Osteocyte (in vitro differentiated cells): ENCODE data around the gene IFIT1B. TPM values are rescaled to one million over a fixed set of nuclear protein-coding genes. Genes with fewer than 3 reads are reported as not detected.

Source experiments
- DNase-seq: peaks from one replicate; pipeline ENCODE4 v3.0.0; 2021; ENCODE audit warnings: mixed read lengths; ENCODE audit not compliant: unreplicated experiment; ENCODE audit errors: extremely low spot score
- H3K27ac Mint-ChIP-seq: one replicate; pipeline ENCODE4 v1.8.0; 2021; ENCODE audit warnings: mild to moderate bottlenecking, mixed read lengths; ENCODE audit not compliant: unreplicated experiment
- H3K27me3 Mint-ChIP-seq: one replicate; pipeline ENCODE4 v1.8.0; 2021; ENCODE audit warnings: mixed read lengths; ENCODE audit not compliant: unreplicated experiment
- H3K36me3 Mint-ChIP-seq: one replicate; pipeline ENCODE4 v1.8.0; 2021; ENCODE audit warnings: mixed read lengths; ENCODE audit not compliant: unreplicated experiment
- H3K4me1 Mint-ChIP-seq: one replicate; pipeline ENCODE4 v1.8.0; 2021; ENCODE audit warnings: mixed read lengths; ENCODE audit not compliant: unreplicated experiment
- H3K4me3 Mint-ChIP-seq: one replicate; pipeline ENCODE4 v1.8.0; 2021; ENCODE audit warnings: mild to moderate bottlenecking, moderate library complexity, mixed read lengths; ENCODE audit not compliant: unreplicated experiment
- H3K9me3 Mint-ChIP-seq: one replicate; pipeline ENCODE4 v1.8.0; 2021; ENCODE audit warnings: mixed read lengths; ENCODE audit not compliant: unreplicated experiment
- CTCF ChIP-seq: fragments of 200-600 bp; sonication (generic); IDR thresholded peaks from 2 replicates; pipeline ENCODE4 v1.5.0; 2021; ENCODE audit warnings: antibody characterized with exemption, mild to moderate bottlenecking, moderate library complexity
- total RNA-seq: library from RNA; stranded (reverse); gene quantifications from 2 replicates; pipeline ENCODE4 v1.2.1, GENCODE V29; 2021

IFIT1B gene
- total RNA-seq, 1 donor from 2014 or later: not detected

DNA sequence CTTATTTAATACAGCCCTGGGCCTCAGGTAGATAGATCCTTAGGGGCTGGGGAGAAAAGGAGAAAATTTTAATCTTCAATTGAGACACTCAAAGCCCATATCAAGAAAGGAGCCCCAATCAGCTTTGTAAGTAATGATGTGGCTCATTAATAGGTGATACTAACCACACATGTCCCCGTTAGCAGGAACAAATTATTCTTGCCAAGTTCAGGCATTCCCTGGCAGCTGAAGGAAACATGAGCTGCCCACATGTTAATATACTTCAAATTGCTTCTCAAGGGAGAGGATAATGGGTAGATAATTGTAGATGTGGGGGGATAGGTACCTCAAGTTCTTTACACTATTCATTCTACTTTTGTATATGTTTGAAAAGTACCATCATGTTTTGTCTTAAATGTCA, 51.0 kb downstream of the IFIT1B start:
- Mint-ChIP-seq H3K9me3 (no peaks in the 10 kb centered on the region), H3K27me3 (no peaks in the 10 kb centered on the region), H3K36me3 (peaks cover 1% of the 10 kb centered on the region), H3K27ac (no peak overlapping the region), H3K4me1 (peaks cover 34% of the 10 kb centered on the region), H3K4me3 (no peak overlapping the region)
- no peak for TF ChIP-seq CTCF
- no peak for DNase-seq

GRCh38 chr10:89431977-89432376, 54.1 kb downstream of the IFIT1B start:
- Mint-ChIP-seq H3K4me1 (peaks cover 27% of the 10 kb centered on the region), H3K27ac (peak overlapping the region; percentile 60), H3K36me3 (peaks cover 5% of the 10 kb centered on the region), H3K4me3 (no peak overlapping the region), H3K27me3 (no peaks in the 10 kb centered on the region), H3K9me3 (no peaks in the 10 kb centered on the region)
- DNase-seq: no peak
- no peak for TF ChIP-seq CTCF

Other genes with a start within 250 kb of the IFIT1B start
- not detected in 2 replicates for gene CH25H, start 170.7 kb upstream of the IFIT1B start, total RNA-seq
- 36.9 and 42.2 TPM in 2 replicates for gene LIPA, start 126.3 kb upstream of the IFIT1B start, total RNA-seq
- gene IFIT2, start 76.0 kb upstream of the IFIT1B start, total RNA-seq: 8.8 and 11.0 TPM in 2 replicates
- gene IFIT3, start 50.1 kb upstream of the IFIT1B start, total RNA-seq: 19.9 and 22.7 TPM in 2 replicates
- gene IFIT1, start 14.6 kb downstream of the IFIT1B start, total RNA-seq: 20.4 and 21.5 TPM in 2 replicates
- gene IFIT5, start 36.5 kb downstream of the IFIT1B start, total RNA-seq: 22.5 and 22.7 TPM in 2 replicates
- 7.9 and 8.4 TPM in 2 replicates for gene SLC16A12, start 157.5 kb downstream of the IFIT1B start, total RNA-seq